CD14-positive monocyte (primary cell): Measurements from ENCODE around the gene ZNF598. TPM values are rescaled to one million over a fixed set of nuclear protein-coding genes. Genes with fewer than 3 reads are reported as not detected.

ENCODE experiments used
- DNase-seq, 3 donors: peaks; one replicate each; pipeline ENCODE4 v3.0.0-alpha.2; 2011 to 2022
- H2AFZ ChIP-seq: 2 replicates; pipeline ENCODE4 v1.6.0; 2012; ENCODE audit warnings: mild to moderate bottlenecking, low read depth, low read length, inconsistent platforms; ENCODE audit not compliant: insufficient read depth, poor library complexity, severe bottlenecking
- H3K27ac ChIP-seq, 2 donors: 1 replicate in 1 of 2; 2 replicates in 1 of 2; pipeline ENCODE4 v1.5.1; 2012 to 2013; ENCODE audit warnings: low read length in 2 of 2, control low read depth in 1 of 2, inconsistent platforms in 1 of 2, low read depth in 1 of 2, mild to moderate bottlenecking in 1 of 2
- H3K27me3 ChIP-seq, 2 donors: one replicate each; pipeline versions ENCODE4 v1.6.0 to v1.6.1; 2011 to 2013; ENCODE audit warnings: low read length in 2 of 2; ENCODE audit not compliant: control insufficient read depth in 2 of 2, insufficient read depth in 2 of 2
- H3K36me3 ChIP-seq, 2 donors: replicated peaks in 1 of 2; 1 replicate in 1 of 2; 2 replicates in 1 of 2; pipeline versions ENCODE4 v1.5.1 to v1.6.1; 2012 to 2013; ENCODE audit warnings: low read length in 2 of 2, control low read depth in 1 of 2, inconsistent platforms in 1 of 2, mild to moderate bottlenecking in 1 of 2; ENCODE audit not compliant: insufficient read depth in 2 of 2, control insufficient read depth in 1 of 2
- H3K4me1 ChIP-seq, 2 donors: 1 replicate in 1 of 2; 2 replicates in 1 of 2; pipeline versions ENCODE4 v1.5.1 to v1.6.1; 2012 to 2013; ENCODE audit warnings: low read length in 2 of 2, control low read depth in 1 of 2, inconsistent platforms in 1 of 2, mild to moderate bottlenecking in 1 of 2, moderate library complexity in 1 of 2; ENCODE audit not compliant: insufficient read depth in 2 of 2, control insufficient read depth in 1 of 2
- H3K4me2 ChIP-seq: replicated peaks from 2 replicates; pipeline ENCODE3; 2012; ENCODE audit warnings: low read length, moderate library complexity, mild to moderate bottlenecking; ENCODE audit not compliant: poor library complexity, severe bottlenecking; ENCODE audit errors: extremely low read depth
- H3K4me3 ChIP-seq, 3 experiments: fragments of 200-600 bp in 1 of 3; sonication (generic) in 1 of 3; replicated peaks in 1 of 3; 1 replicate in 2 of 3; 2 replicates in 1 of 3; pipeline ENCODE4 v1.5.1; 2011 to 2013; ENCODE audit warnings: low read length in 3 of 3, mild to moderate bottlenecking in 3 of 3, control low read depth in 2 of 3, low read depth in 2 of 3, inconsistent platforms in 1 of 3, moderate library complexity in 1 of 3
- H3K79me2 ChIP-seq: 2 replicates; pipeline ENCODE4 v1.6.0; 2012; ENCODE audit warnings: mild to moderate bottlenecking, control low read depth, inconsistent platforms, low read length, moderate library complexity; ENCODE audit not compliant: insufficient read depth
- H3K9ac ChIP-seq: 2 replicates; pipeline ENCODE4 v1.6.0; 2017; ENCODE audit warnings: low read length, mild to moderate bottlenecking; ENCODE audit not compliant: insufficient read depth, poor library complexity, severe bottlenecking
- H3K9me3 ChIP-seq, 2 donors: replicated peaks in 1 of 2; 1 replicate in 1 of 2; 2 replicates in 1 of 2; pipeline versions ENCODE4 v1.5.1 to v1.6.1; 2012 to 2013; ENCODE audit warnings: low read length in 2 of 2, control low read depth in 1 of 2; ENCODE audit not compliant: control insufficient read depth in 1 of 2, insufficient read depth in 1 of 2
- H4K20me1 ChIP-seq: 2 replicates; pipeline ENCODE4 v1.6.0; 2012; ENCODE audit warnings: mild to moderate bottlenecking, low read length, control low read depth, moderate library complexity; ENCODE audit not compliant: insufficient read depth
- H3K27ac Mint-ChIP-seq, 7 donors: one replicate each; pipeline ENCODE4 v1.8.0; 2020; ENCODE audit warnings: mild to moderate bottlenecking in 7 of 7, mixed read lengths in 7 of 7, moderate library complexity in 6 of 7, inconsistent platforms in 2 of 7
- H3K27me3 Mint-ChIP-seq, 3 donors: one replicate each; pipeline ENCODE4 v1.8.0; 2021 to 2022; ENCODE audit warnings: low read depth in 3 of 3, mild to moderate bottlenecking in 3 of 3, mixed read lengths in 3 of 3, moderate library complexity in 3 of 3, inconsistent platforms in 1 of 3
- H3K36me3 Mint-ChIP-seq, 2 donors: one replicate each; pipeline ENCODE4 v1.8.0; 2020; ENCODE audit warnings: mixed read lengths in 2 of 2, inconsistent platforms in 1 of 2, mild to moderate bottlenecking in 1 of 2
- H3K4me1 Mint-ChIP-seq: one replicate; pipeline ENCODE4 v1.8.0; 2020; ENCODE audit warnings: mild to moderate bottlenecking, mixed read lengths
- H3K4me3 Mint-ChIP-seq, 2 donors: one replicate each; pipeline ENCODE4 v1.8.0; 2020; ENCODE audit warnings: mild to moderate bottlenecking in 2 of 2, mixed read lengths in 2 of 2, moderate library complexity in 1 of 2
- H3K9me3 Mint-ChIP-seq, 7 donors: one replicate each; pipeline ENCODE4 v1.8.0; 2020 to 2022; ENCODE audit warnings: mixed read lengths in 7 of 7, mild to moderate bottlenecking in 6 of 7, moderate library complexity in 6 of 7, inconsistent platforms in 2 of 7
- WGBS: methylation state at CpG from one replicate; pipeline ENCODE4 v1.1.5; 2013; ENCODE audit warnings: missing lambda C conversion rate; ENCODE audit not compliant: insufficient coverage; 5-methylcytosine and 5-hydroxymethylcytosine counted together
- intact Hi-C, 2 donors: fragments of 100-400 bp; cut with micrococcal nuclease; formaldehyde crosslinking; loops; one replicate each; pipeline versions ENCODE4 v1.15.0 to v1.15.1; 2023
- polyA plus RNA-seq, 3 donors: library from polyadenylated mRNA; depleted of rRNA in 1 of 3; unstranded in 2 of 3; stranded (reverse) in 1 of 3; fragments of 300-500 nt in 2 of 3; fragments of >200 nt in 1 of 3; fragmentation: Illumina TruSeq in 2 of 3; gene quantifications; 1 replicate in 2 of 3; 2 replicates in 1 of 3; pipeline ENCODE4 v1.2.3, GENCODE V29; 2012 to 2021
- TF ChIP-seq, protein P1 (sequence below): fragments of 200-600 bp; IDR thresholded peaks from one replicate; pipeline ENCODE4 v1.8.0; 2022; ENCODE audit warnings: antibody characterized with exemption, mild to moderate bottlenecking

The ZNF598 gene
- polyA plus RNA-seq, 3 donors = 1.4 to 42.1 (median 1.5) TPM

- H2AFZ ChIP-seq = no peak overlapping the region
- H3K27me3 Mint-ChIP-seq = peaks cover 0 to 1% (median 0%) of the 10 kb centered on the region in 3 donors
- no peak for DNase-seq
- H3K4me1 ChIP-seq = peaks cover 8 to 28% of the 10 kb centered on the region in 2 donors
- H3K4me2 ChIP-seq = no peak overlapping the region
- H3K4me3 Mint-ChIP-seq = no peak overlapping the region
- peaks cover 43 to 65% of the 10 kb centered on the region in 2 donors for H3K36me3 Mint-ChIP-seq
- H3K27ac ChIP-seq = no peak overlapping the region
- peaks cover 20% of the 10 kb centered on the region for H3K4me1 Mint-ChIP-seq
- H3K9ac ChIP-seq = no peak overlapping the region
- H3K4me3 ChIP-seq = no peak overlapping the region
- WGBS = 97% methylated on average over 52 of the region's 53 CpGs
- peaks cover 54 to 68% of the 10 kb centered on the region in 2 donors for H3K36me3 ChIP-seq
- no peak overlapping the region for H3K27ac Mint-ChIP-seq
- intact Hi-C loops = loop anchor here (10.0 kb wide), 2 partner anchors 243 to 253 kb away; partner anchors contain the start of gene ECI1 (in 1 of the 2)
- peaks cover 47% of the 10 kb centered on the region for H4K20me1 ChIP-seq
- peaks cover 32% of the 10 kb centered on the region for H3K79me2 ChIP-seq
- TF ChIP-seq, protein P1, sequence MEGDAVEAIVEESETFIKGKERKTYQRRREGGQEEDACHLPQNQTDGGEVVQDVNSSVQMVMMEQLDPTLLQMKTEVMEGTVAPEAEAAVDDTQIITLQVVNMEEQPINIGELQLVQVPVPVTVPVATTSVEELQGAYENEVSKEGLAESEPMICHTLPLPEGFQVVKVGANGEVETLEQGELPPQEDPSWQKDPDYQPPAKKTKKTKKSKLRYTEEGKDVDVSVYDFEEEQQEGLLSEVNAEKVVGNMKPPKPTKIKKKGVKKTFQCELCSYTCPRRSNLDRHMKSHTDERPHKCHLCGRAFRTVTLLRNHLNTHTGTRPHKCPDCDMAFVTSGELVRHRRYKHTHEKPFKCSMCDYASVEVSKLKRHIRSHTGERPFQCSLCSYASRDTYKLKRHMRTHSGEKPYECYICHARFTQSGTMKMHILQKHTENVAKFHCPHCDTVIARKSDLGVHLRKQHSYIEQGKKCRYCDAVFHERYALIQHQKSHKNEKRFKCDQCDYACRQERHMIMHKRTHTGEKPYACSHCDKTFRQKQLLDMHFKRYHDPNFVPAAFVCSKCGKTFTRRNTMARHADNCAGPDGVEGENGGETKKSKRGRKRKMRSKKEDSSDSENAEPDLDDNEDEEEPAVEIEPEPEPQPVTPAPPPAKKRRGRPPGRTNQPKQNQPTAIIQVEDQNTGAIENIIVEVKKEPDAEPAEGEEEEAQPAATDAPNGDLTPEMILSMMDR = no peak
- no peaks in the 10 kb centered on the region for H3K27me3 ChIP-seq
- H3K9me3 ChIP-seq = no peaks in the 10 kb centered on the region
- peaks cover 0 to 2% (median 0%) of the 10 kb centered on the region in 7 donors for H3K9me3 Mint-ChIP-seq
Observed at GRCh38 chr16:2001456-2002355, 7.9 kb downstream of the ZNF598 start.

- Histone ChIP-seq H3K4me3 (no peak overlapping the region), H3K9me3 (no peaks in the 10 kb centered on the region), H3K4me1 (peaks cover 8 to 23% of the 10 kb centered on the region in 2 donors), H3K27ac (no peak overlapping the region), H3K27me3 (no peaks in the 10 kb centered on the region), H3K9ac (no peak overlapping the region), H4K20me1 (peaks cover 40% of the 10 kb centered on the region), H3K36me3 (peaks cover 54 to 69% of the 10 kb centered on the region in 2 donors), H2AFZ (no peak overlapping the region), H3K4me2 (no peak overlapping the region), H3K79me2 (peaks cover 26% of the 10 kb centered on the region)
- H3K9me3 Mint-ChIP-seq = peaks cover 0 to 2% (median 0%) of the 10 kb centered on the region in 7 donors
- TF ChIP-seq, protein P1 = no peak
- intact Hi-C loops = loop anchor here (10.0 kb wide), 2 partner anchors 244 to 254 kb away; partner anchors contain the start of gene ECI1 (in 1 of the 2)
- peaks cover 0 to under 1% (median 0%) of the 10 kb centered on the region in 3 donors for H3K27me3 Mint-ChIP-seq
- no peak overlapping the region for H3K4me3 Mint-ChIP-seq
- H3K36me3 Mint-ChIP-seq = peaks cover 42 to 64% of the 10 kb centered on the region in 2 donors
- H3K4me1 Mint-ChIP-seq = peaks cover 17% of the 10 kb centered on the region
- H3K27ac Mint-ChIP-seq = peak overlapping the region in 2 of 7 donors; percentile 63 to 67
- WGBS = over 99% methylated on average over 14 of the region's 19 CpGs
- no peak for DNase-seq
Observed at GRCh38 chr16:2001035-2001434, 8.6 kb downstream of the ZNF598 start.
